ENCODE results near the gene CPAMD8. TPM values are rescaled to one million over a fixed set of nuclear protein-coding genes. Genes with fewer than 3 reads are reported as not detected.
A peak's percentile ranks its signal among the peaks of the same experiment; 100 is the strongest.
"Not testable (repeated sequence)": the region's sequence is repeated elsewhere in the genome, so short reads cannot be mapped to it uniquely, and the experiment has no call there.

Gene CPAMD8
- total RNA-seq, 1 donor from 2014 or later = 16.3 TPM

DNA sequence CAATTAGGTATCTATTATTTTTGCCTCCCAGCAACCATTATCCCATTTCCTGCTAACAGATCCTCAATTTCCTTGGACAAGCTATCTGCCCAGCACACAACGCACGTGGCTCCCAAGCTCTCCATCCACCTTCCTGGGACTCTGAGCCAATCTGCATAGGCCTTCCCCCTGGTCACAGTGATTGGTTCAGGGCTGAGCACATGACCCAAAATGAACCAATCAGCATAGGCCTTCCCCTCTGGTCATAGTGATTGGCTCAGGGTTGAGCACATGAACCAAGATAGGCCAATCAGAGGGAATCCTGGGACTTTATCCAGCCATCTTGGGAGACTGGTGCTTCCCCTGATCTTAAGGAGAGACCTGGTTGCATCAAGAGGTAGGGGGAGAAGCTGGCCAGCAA, 5.8 kb downstream of the CPAMD8 start:
- H3K27ac ChIP-seq = no peak overlapping the region

DNA sequence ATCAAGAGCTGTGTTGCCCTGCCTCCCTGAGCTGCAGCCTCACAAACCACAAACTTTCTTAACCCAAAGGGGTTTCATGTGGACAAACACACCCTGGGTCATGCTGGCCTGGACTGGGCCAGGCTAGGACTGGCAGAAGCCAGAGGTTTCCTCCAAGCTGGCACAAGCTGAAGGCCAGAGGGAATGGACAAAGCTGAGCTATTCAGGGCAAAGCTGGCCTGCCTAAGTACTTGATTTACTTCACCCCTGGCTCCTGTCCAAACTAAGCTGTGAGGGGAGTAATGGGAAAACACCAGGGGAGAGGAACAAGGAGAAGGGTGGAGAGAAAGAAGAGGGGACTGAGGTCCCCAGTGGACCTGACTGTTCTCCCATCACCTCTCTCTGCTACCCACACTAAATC, 6.2 kb downstream of the CPAMD8 start:
- Histone ChIP-seq H3K79me2 (ENCODE audit: low read depth) (peaks cover 25% of the 10 kb centered on the region), H3K27ac (no peak overlapping the region), H3K27me3 (peaks cover 5% of the 10 kb centered on the region), H3K4me2 (no peak overlapping the region), H3F3A (ENCODE audit: low read depth) (peaks cover 2% of the 10 kb centered on the region), H4K20me1 (ENCODE audit: low read depth) (no peaks in the 10 kb centered on the region), H3K9me3 (ENCODE audit: low read depth) (peaks cover 9% of the 10 kb centered on the region), H3K9ac (no peak overlapping the region), H3K4me3 (no peak overlapping the region), H2AFZ (replicated peaks) (no peak overlapping the region), H3K36me3 (peaks cover 4% of the 10 kb centered on the region), H3K4me1 (peaks cover 3% of the 10 kb centered on the region)
- Mint-ChIP-seq H3K27ac (no peak overlapping the region), H3K4me1 (peaks cover under 1% of the 10 kb centered on the region), H3K27me3 (ENCODE audit: insufficient read depth, low read depth) (peaks cover 14% of the 10 kb centered on the region), H3K4me3 (no peak overlapping the region), H3K36me3 (peaks cover 19% of the 10 kb centered on the region), H3K9me3 (peaks cover 26% of the 10 kb centered on the region)
- no peak for DNase-seq (ENCODE audit: low spot score)
- TF ChIP-seq EZH2phosphoT487 (IDR thresholded peaks at IDR 0.05) (no peak), EZH2 (IDR thresholded peaks at IDR 0.05) (no peak)
- TF ChIP-seq, protein P1, sequence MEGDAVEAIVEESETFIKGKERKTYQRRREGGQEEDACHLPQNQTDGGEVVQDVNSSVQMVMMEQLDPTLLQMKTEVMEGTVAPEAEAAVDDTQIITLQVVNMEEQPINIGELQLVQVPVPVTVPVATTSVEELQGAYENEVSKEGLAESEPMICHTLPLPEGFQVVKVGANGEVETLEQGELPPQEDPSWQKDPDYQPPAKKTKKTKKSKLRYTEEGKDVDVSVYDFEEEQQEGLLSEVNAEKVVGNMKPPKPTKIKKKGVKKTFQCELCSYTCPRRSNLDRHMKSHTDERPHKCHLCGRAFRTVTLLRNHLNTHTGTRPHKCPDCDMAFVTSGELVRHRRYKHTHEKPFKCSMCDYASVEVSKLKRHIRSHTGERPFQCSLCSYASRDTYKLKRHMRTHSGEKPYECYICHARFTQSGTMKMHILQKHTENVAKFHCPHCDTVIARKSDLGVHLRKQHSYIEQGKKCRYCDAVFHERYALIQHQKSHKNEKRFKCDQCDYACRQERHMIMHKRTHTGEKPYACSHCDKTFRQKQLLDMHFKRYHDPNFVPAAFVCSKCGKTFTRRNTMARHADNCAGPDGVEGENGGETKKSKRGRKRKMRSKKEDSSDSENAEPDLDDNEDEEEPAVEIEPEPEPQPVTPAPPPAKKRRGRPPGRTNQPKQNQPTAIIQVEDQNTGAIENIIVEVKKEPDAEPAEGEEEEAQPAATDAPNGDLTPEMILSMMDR (IDR thresholded peaks at IDR 0.05) = no peak

More for the DNA sequence above, 5.8 kb downstream of the CPAMD8 start:
- no peak for DNase-seq (ENCODE audit: low spot score)
- Histone ChIP-seq H3K36me3 (peaks cover 4% of the 10 kb centered on the region), H3K79me2 (ENCODE audit: low read depth) (peaks cover 29% of the 10 kb centered on the region), H3K27me3 (peaks cover 5% of the 10 kb centered on the region), H3K4me3 (no peak overlapping the region), H3F3A (ENCODE audit: low read depth) (peaks cover 6% of the 10 kb centered on the region), H3K4me1 (peaks cover 7% of the 10 kb centered on the region), H2AFZ (replicated peaks) (no peak overlapping the region), H3K4me2 (no peak overlapping the region), H4K20me1 (ENCODE audit: low read depth) (no peaks in the 10 kb centered on the region), H3K9ac (no peak overlapping the region), H3K9me3 (ENCODE audit: low read depth) (peaks cover 9% of the 10 kb centered on the region)
- peaks cover 5% of the 10 kb centered on the region for H3K4me1 Mint-ChIP-seq
- peaks cover 14% of the 10 kb centered on the region for H3K27me3 Mint-ChIP-seq (ENCODE audit: insufficient read depth, low read depth)
- H3K27ac Mint-ChIP-seq = peak overlapping the region; percentile 72
- TF ChIP-seq, protein P1 (IDR thresholded peaks at IDR 0.05) = no peak
- TF ChIP-seq EZH2phosphoT487 (IDR thresholded peaks at IDR 0.05) = no peak
- no peak for TF ChIP-seq EZH2 (IDR thresholded peaks at IDR 0.05)
- H3K9me3 Mint-ChIP-seq = peaks cover 26% of the 10 kb centered on the region
- no peak overlapping the region for H3K4me3 Mint-ChIP-seq
- peaks cover 19% of the 10 kb centered on the region for H3K36me3 Mint-ChIP-seq

- not testable (repeated sequence) for DNase-seq (ENCODE audit: low spot score); H3K27me3 Mint-ChIP-seq (ENCODE audit: insufficient read depth, low read depth); H3K4me3 Mint-ChIP-seq; H3K79me2 ChIP-seq (ENCODE audit: low read depth); H3F3A ChIP-seq (ENCODE audit: low read depth); H3K9me3 Mint-ChIP-seq; H3K27me3 ChIP-seq; H2AFZ ChIP-seq (replicated peaks); H3K4me3 ChIP-seq; H4K20me1 ChIP-seq (ENCODE audit: low read depth); H3K36me3 Mint-ChIP-seq; H3K9ac ChIP-seq; H3K4me1 Mint-ChIP-seq; H3K36me3 ChIP-seq; H3K27ac ChIP-seq; H3K4me2 ChIP-seq; H3K9me3 ChIP-seq (ENCODE audit: low read depth); H3K4me1 ChIP-seq
- H3K27ac Mint-ChIP-seq = peak overlapping the region; percentile 81
Observed at GRCh38 chr19:17014212-17014861, 12.3 kb downstream of the CPAMD8 start.

DNA sequence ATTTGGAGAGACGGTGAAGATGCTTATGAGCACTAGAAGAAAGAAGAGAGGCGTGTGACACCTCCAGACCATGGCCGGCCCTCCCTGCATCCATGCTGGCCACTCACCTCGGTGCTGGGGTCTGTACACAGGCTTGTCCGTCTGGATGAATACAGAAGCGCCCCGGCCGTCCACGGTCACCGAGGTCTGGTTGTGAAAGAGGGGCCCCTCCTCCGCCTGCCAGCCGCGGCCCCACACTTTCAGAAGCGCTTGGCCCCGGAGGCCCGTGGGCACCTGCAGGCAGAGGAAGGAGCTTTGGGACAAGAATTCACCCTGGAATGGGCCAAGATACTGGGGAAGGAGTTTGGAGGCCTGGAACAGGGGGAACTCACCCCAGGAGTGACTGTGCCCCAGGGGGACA, 15.1 kb downstream of the CPAMD8 start:
- Histone ChIP-seq H3K4me3 (no peak overlapping the region), H3K4me1 (no peaks in the 10 kb centered on the region), H3K79me2 (ENCODE audit: low read depth) (no peaks in the 10 kb centered on the region), H3K27ac (no peak overlapping the region), H3K36me3 (no peaks in the 10 kb centered on the region), H3F3A (ENCODE audit: low read depth) (no peaks in the 10 kb centered on the region), H3K9me3 (ENCODE audit: low read depth) (no peaks in the 10 kb centered on the region), H2AFZ (replicated peaks) (no peak overlapping the region), H3K9ac (no peak overlapping the region), H4K20me1 (ENCODE audit: low read depth) (no peaks in the 10 kb centered on the region), H3K27me3 (no peaks in the 10 kb centered on the region), H3K4me2 (no peak overlapping the region)
- TF ChIP-seq, protein P1 (IDR thresholded peaks at IDR 0.05) = no peak
- TF ChIP-seq EZH2 (IDR thresholded peaks at IDR 0.05) (no peak), EZH2phosphoT487 (IDR thresholded peaks at IDR 0.05) (no peak)
- Mint-ChIP-seq H3K27ac (peak overlapping the region; percentile 22), H3K4me3 (no peak overlapping the region), H3K36me3 (no peaks in the 10 kb centered on the region), H3K4me1 (peaks cover 3% of the 10 kb centered on the region), H3K27me3 (ENCODE audit: insufficient read depth, low read depth) (peaks cover 4% of the 10 kb centered on the region), H3K9me3 (no peaks in the 10 kb centered on the region)
- no peak for DNase-seq (ENCODE audit: low spot score)
